HepG2 (cell line): Measurements from ENCODE around the gene TUNAR.

Source experiments
- CHD4 ChIP-seq: fragments of 200-600 bp; sonication (generic); IDR thresholded peaks from 2 replicates; pipeline ENCODE4 v1.7.0; 2017; ENCODE audit warnings: mild to moderate bottlenecking, low read length, borderline replicate concordance
- KDM5A ChIP-seq: fragments of 200-600 bp; sonication (generic); IDR thresholded peaks from 2 replicates; pipeline ENCODE4 v1.7.0; 2018; ENCODE audit warnings: antibody characterized with exemption, mild to moderate bottlenecking, low read length, borderline replicate concordance
- KLF6 ChIP-seq: IDR thresholded peaks from 2 replicates; pipeline ENCODE4 v1.8.0; 2016; ENCODE audit warnings: missing biosample characterization, missing genetic modification reagents
- POLR2AphosphoS5 ChIP-seq: IDR thresholded peaks from 2 replicates; pipeline ENCODE4 v1.6.1; 2012; ENCODE audit warnings: low read depth, low read length
- SNAI1 ChIP-seq: sonication (generic); formaldehyde crosslinking; IDR thresholded peaks from 2 replicates; pipeline ENCODE4 v1.5.0; 2020; ENCODE audit warnings: mild to moderate bottlenecking, missing genetic modification reagents, borderline replicate concordance
- ZBTB21 ChIP-seq: sonication (generic); formaldehyde crosslinking; IDR thresholded peaks from 2 replicates; pipeline ENCODE4 v1.4.0; 2020; ENCODE audit warnings: missing genetic modification reagents
- ZFP41 ChIP-seq: sonication (generic); formaldehyde crosslinking; IDR thresholded peaks from 2 replicates; pipeline ENCODE4 v1.4.0; 2020; ENCODE audit warnings: mild to moderate bottlenecking, missing genetic modification reagents, borderline replicate concordance
- TF ChIP-seq, protein P1 (sequence below): sonication (generic); formaldehyde crosslinking; IDR thresholded peaks from 2 replicates; pipeline ENCODE4 v1.4.0; 2020; ENCODE audit warnings: missing genetic modification reagents, borderline replicate concordance
- TF ChIP-seq, protein P2 (sequence below): sonication (generic); formaldehyde crosslinking; IDR thresholded peaks from 2 replicates; pipeline ENCODE4 v1.5.0; 2020; ENCODE audit warnings: mild to moderate bottlenecking, missing genetic modification reagents, moderate library complexity
- TF ChIP-seq, protein P3 (sequence below): sonication (generic); formaldehyde crosslinking; IDR thresholded peaks from 2 replicates; pipeline ENCODE4 v1.4.0; 2020; ENCODE audit warnings: low read depth, missing genetic modification reagents

DNA sequence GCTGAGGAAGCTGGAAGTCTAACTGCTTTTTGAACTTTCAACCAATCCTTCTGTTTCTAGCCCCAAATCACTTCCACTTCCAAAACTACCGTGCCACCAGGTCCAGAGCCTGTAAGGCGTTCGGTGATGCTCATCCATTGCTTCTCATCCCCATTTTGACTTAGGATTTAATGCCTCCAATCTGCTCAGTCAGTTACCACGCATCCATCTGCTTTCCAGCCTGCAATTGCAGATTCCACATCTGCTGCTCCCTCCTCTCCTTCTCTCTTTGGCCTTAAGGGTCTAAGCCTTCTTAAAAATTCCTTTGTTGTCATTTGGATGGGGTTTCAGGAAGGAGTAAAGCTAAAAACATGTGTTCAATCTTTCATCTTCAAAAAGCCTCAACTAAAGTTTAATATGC is 74.7 kb downstream of the TUNAR start:
- TF ChIP-seq POLR2AphosphoS5 (no peak), SNAI1 (CRISPR knock-in tag) (no peak), ZBTB21 (CRISPR knock-in tag) (no peak), ZFP41 (CRISPR knock-in tag) (no peak), KLF6 (no peak), CHD4 (no peak), KDM5A (no peak)
- TF ChIP-seq, protein P1, sequence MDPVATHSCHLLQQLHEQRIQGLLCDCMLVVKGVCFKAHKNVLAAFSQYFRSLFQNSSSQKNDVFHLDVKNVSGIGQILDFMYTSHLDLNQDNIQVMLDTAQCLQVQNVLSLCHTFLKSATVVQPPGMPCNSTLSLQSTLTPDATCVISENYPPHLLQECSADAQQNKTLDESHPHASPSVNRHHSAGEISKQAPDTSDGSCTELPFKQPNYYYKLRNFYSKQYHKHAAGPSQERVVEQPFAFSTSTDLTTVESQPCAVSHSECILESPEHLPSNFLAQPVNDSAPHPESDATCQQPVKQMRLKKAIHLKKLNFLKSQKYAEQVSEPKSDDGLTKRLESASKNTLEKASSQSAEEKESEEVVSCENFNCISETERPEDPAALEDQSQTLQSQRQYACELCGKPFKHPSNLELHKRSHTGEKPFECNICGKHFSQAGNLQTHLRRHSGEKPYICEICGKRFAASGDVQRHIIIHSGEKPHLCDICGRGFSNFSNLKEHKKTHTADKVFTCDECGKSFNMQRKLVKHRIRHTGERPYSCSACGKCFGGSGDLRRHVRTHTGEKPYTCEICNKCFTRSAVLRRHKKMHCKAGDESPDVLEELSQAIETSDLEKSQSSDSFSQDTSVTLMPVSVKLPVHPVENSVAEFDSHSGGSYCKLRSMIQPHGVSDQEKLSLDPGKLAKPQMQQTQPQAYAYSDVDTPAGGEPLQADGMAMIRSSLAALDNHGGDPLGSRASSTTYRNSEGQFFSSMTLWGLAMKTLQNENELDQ (CRISPR knock-in tag) = no peak
- TF ChIP-seq, protein P2, sequence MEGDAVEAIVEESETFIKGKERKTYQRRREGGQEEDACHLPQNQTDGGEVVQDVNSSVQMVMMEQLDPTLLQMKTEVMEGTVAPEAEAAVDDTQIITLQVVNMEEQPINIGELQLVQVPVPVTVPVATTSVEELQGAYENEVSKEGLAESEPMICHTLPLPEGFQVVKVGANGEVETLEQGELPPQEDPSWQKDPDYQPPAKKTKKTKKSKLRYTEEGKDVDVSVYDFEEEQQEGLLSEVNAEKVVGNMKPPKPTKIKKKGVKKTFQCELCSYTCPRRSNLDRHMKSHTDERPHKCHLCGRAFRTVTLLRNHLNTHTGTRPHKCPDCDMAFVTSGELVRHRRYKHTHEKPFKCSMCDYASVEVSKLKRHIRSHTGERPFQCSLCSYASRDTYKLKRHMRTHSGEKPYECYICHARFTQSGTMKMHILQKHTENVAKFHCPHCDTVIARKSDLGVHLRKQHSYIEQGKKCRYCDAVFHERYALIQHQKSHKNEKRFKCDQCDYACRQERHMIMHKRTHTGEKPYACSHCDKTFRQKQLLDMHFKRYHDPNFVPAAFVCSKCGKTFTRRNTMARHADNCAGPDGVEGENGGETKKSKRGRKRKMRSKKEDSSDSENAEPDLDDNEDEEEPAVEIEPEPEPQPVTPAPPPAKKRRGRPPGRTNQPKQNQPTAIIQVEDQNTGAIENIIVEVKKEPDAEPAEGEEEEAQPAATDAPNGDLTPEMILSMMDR (CRISPR knock-in tag) = no peak
- TF ChIP-seq, protein P3, sequence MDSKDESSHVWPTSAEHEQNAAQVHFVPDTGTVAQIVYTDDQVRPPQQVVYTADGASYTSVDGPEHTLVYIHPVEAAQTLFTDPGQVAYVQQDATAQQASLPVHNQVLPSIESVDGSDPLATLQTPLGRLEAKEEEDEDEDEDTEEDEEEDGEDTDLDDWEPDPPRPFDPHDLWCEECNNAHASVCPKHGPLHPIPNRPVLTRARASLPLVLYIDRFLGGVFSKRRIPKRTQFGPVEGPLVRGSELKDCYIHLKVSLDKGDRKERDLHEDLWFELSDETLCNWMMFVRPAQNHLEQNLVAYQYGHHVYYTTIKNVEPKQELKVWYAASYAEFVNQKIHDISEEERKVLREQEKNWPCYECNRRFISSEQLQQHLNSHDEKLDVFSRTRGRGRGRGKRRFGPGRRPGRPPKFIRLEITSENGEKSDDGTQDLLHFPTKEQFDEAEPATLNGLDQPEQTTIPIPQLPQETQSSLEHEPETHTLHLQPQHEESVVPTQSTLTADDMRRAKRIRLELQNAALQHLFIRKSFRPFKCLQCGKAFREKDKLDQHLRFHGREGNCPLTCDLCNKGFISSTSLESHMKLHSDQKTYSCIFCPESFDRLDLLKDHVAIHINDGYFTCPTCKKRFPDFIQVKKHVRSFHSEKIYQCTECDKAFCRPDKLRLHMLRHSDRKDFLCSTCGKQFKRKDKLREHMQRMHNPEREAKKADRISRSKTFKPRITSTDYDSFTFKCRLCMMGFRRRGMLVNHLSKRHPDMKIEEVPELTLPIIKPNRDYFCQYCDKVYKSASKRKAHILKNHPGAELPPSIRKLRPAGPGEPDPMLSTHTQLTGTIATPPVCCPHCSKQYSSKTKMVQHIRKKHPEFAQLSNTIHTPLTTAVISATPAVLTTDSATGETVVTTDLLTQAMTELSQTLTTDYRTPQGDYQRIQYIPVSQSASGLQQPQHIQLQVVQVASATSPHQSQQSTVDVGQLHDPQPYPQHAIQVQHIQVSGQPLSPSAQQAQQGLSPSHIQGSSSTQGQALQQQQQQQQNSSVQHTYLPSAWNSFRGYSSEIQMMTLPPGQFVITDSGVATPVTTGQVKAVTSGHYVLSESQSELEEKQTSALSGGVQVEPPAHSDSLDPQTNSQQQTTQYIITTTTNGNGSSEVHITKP (CRISPR knock-in tag) = no peak
